ENCODE measurements around the gene LNX1. TPM values are rescaled to one million over a fixed set of nuclear protein-coding genes. Genes with fewer than 3 reads are reported as not detected.

The LNX1 gene
- total and polyA plus RNA-seq, 2 donors (not counting 3 experiments of a cell fraction or from before 2014, with no cell fraction given), result 0.72 to 1.3 TPM

DNA sequence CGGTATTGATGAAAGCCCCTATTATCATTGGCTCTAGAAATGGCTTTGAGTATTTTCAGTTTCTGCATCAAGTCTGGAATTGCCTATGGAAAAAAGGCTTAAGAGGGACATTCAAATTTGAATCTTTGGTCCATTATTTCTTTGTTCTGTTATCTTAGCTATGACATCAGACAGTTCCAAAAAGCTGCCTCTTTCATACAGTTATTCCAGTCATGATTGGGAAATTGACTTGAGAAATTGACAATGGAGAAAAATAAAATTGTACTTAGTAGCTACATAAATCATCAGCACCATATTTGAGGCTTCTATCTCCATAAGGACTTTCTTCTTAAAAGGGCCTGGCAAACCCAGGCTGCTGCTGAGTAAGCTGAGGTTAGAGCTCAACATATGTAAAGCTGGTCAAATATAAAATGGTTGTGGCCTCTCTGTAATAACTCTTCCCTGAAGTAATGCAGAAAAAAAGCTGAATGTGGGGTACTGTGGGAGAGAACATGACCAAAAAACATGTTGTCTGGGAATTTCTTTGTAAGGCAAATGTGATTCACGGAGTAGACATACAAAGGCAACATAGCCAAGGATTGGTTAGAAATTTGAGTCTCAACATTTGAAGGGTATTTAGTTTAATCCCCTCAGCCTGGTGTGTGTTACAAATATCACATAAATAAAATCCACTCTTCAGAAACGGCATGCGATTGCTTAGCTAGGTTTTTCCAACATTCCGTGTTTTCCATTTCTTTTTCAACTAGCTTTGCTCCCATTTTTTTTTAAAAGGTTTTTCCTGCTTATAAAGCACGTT lies 100.9 kb downstream of the LNX1 start:
- no peaks in the 10 kb centered on the region for H3K9me1 ChIP-seq (replicated peaks; ENCODE audit: control insufficient read depth, extremely low read depth, insufficient read depth, low read length)
- ChIA-PET CTCF (interaction anchor here (0.7 to 4.2 kb wide), 24 partner anchors 9 to 743 kb away, joined by 3 to 35 read pairs (median 4); no protein-coding TSS in a partner anchor), POLR2A (no interaction called here)
- H3K4me2 ChIP-seq (ENCODE audit: insufficient read depth, low read length), result no peak overlapping the region
- peaks cover 6% of the 10 kb centered on the region for H3K4me1 ChIP-seq (ENCODE audit: control insufficient read depth, extremely low read depth, insufficient read depth, low read length)
- H3K36me3 ChIP-seq (ENCODE audit: control insufficient read depth in 2 of 2, extremely low read depth in 1 of 2, insufficient read depth in 2 of 2, low read length in 2 of 2), result no peaks in the 10 kb centered on the region
- BruUV-seq (replicated peaks), result no TSS peak
- FAIRE-seq (no peak), DNase-seq (ENCODE audit: low read depth, low spot score) (no peak)
- intact Hi-C loops (cut with micrococcal nuclease) (loop anchor here (2.0 to 10.0 kb wide), 7 partner anchors 68 to 742 kb away; no protein-coding TSS in a partner anchor), dilution Hi-C loops (cut with MboI; ENCODE audit: extremely low pct_ligation_motif_present, low sequenced_read_pairs) (no loop called here)
- H3K4me3 ChIP-seq (replicated peaks in 1 of 3; ENCODE audit: insufficient read depth in 1 of 3, low read depth in 1 of 3, low read length in 3 of 3), result no peak overlapping the region
- H3K27ac ChIP-seq (ENCODE audit: insufficient read depth, low read depth, low read length), result no peak overlapping the region
- no peak for TF ChIP-seq POLR2AphosphoS5 (IDR thresholded peaks at IDR 0.05; ENCODE audit: insufficient read depth, low read depth, low read length)
- TF ChIP-seq GATA2 (IDR thresholded peaks at IDR 0.05; ENCODE audit: insufficient read depth, insufficient read length, low read depth, low read length), result no peak
- no peak for TF ChIP-seq EZH2 (IDR thresholded peaks at IDR 0.05; ENCODE audit: borderline replicate concordance, low read depth, low read length, severe bottlenecking)
- TF ChIP-seq, protein P1, sequence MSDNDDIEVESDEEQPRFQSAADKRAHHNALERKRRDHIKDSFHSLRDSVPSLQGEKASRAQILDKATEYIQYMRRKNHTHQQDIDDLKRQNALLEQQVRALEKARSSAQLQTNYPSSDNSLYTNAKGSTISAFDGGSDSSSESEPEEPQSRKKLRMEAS (IDR thresholded peaks at IDR 0.05; ENCODE audit: insufficient read depth, insufficient read length), result no peak
- TF ChIP-seq FOS (IDR thresholded peaks at IDR 0.05; ENCODE audit: borderline replicate concordance, insufficient read depth, low read length), result no peak
- no peak for TF ChIP-seq JUN (IDR thresholded peaks at IDR 0.05; ENCODE audit: borderline replicate concordance, insufficient read depth, insufficient read length, low read depth)
- TF ChIP-seq POLR2A (IDR thresholded peaks at IDR 0.05; ENCODE audit: low read depth, low read length), result no peak
- TF ChIP-seq, protein P2, sequence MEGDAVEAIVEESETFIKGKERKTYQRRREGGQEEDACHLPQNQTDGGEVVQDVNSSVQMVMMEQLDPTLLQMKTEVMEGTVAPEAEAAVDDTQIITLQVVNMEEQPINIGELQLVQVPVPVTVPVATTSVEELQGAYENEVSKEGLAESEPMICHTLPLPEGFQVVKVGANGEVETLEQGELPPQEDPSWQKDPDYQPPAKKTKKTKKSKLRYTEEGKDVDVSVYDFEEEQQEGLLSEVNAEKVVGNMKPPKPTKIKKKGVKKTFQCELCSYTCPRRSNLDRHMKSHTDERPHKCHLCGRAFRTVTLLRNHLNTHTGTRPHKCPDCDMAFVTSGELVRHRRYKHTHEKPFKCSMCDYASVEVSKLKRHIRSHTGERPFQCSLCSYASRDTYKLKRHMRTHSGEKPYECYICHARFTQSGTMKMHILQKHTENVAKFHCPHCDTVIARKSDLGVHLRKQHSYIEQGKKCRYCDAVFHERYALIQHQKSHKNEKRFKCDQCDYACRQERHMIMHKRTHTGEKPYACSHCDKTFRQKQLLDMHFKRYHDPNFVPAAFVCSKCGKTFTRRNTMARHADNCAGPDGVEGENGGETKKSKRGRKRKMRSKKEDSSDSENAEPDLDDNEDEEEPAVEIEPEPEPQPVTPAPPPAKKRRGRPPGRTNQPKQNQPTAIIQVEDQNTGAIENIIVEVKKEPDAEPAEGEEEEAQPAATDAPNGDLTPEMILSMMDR (IDR thresholded peaks at IDR 0.05; ENCODE audit: extremely low read depth in 1 of 2, insufficient read depth in 1 of 2, low read depth in 1 of 2, low read length in 2 of 2), result no peak
- no peak for TF ChIP-seq MYC (IDR thresholded peaks at IDR 0.05; ENCODE audit: low read depth, low read length)
- peaks cover 0 to under 1% of the 10 kb centered on the region in 2 experiments for H3K27me3 ChIP-seq (ENCODE audit: control insufficient read depth in 2 of 2, insufficient read depth in 2 of 2, low read length in 2 of 2)
- no peaks in the 10 kb centered on the region for H3K79me2 ChIP-seq (ENCODE audit: control insufficient read depth, insufficient read depth, low read length)
- no peak overlapping the region for H3K9ac ChIP-seq (replicated peaks; ENCODE audit: extremely low read depth, insufficient read depth, low read length)
- H4K20me1 ChIP-seq (replicated peaks; ENCODE audit: control insufficient read depth, extremely low read depth, insufficient read depth, low read length), result no peaks in the 10 kb centered on the region
- no peaks in the 10 kb centered on the region for H3K9me3 ChIP-seq (replicated peaks; ENCODE audit: control insufficient read depth, insufficient read depth, low read length)
- H2AFZ ChIP-seq (ENCODE audit: low read depth, low read length), result peak overlapping the region; percentile 14

Data from endothelial cell of umbilical vein (primary cell).